Urinary bladder (tissue), 4 donors: ENCODE measurements around the gene ZSCAN25. TPM values are rescaled to one million over a fixed set of nuclear protein-coding genes. Genes with fewer than 3 reads are reported as not detected.

Experiments used
- DNase-seq: peaks from one replicate; pipeline ENCODE4 v3.0.0-alpha.2; 2015; ENCODE audit errors: extremely low spot score
- H3K27ac ChIP-seq: one replicate; pipeline ENCODE4 v1.5.1; 2013; ENCODE audit warnings: low read depth, mild to moderate bottlenecking, moderate library complexity
- H3K36me3 ChIP-seq: one replicate; pipeline ENCODE4 v1.6.1; 2013; ENCODE audit warnings: mild to moderate bottlenecking, moderate library complexity; ENCODE audit not compliant: insufficient read depth
- H3K4me1 ChIP-seq: one replicate; pipeline ENCODE4 v1.6.1; 2013; ENCODE audit warnings: mild to moderate bottlenecking, moderate library complexity; ENCODE audit not compliant: insufficient read depth
- H3K4me3 ChIP-seq: one replicate; pipeline ENCODE4 v1.5.1; 2013; ENCODE audit warnings: low read depth, low read length
- WGBS: extraction: QIAGEN DNeasy Blood & Tissue Kit; methylation state at CpG from one replicate; pipeline ENCODE4 v1.1.7; 2013; 5-methylcytosine and 5-hydroxymethylcytosine counted together
- polyA plus RNA-seq: library from polyadenylated mRNA; stranded (reverse); fragments of 200-250 nt; gene quantifications from one replicate; pipeline ENCODE4 v1.2.3, GENCODE V29; 2013
- total RNA-seq: library from RNA; depleted of rRNA; stranded (reverse); fragments of >200 nt; gene quantifications from one replicate; pipeline ENCODE4 v1.2.3, GENCODE V29; 2014
- donor health status: healthy with polysubstance abuse.
- donor health status: healthy.

The ZSCAN25 gene
- total and polyA plus RNA-seq, 2 donors, result 7.9 to 12.7 TPM

- Histone ChIP-seq H3K4me3 (no peak overlapping the region), H3K27ac (no peak overlapping the region), H3K4me1 (no peaks in the 10 kb centered on the region), H3K36me3 (peaks cover 6% of the 10 kb centered on the region)
- WGBS, result 90% methylated on average over 7 of the region's 7 CpGs
- no peak for DNase-seq
Measured at GRCh38 chr7:99672573-99672972, 55.8 kb downstream of the ZSCAN25 start.

GRCh38 chr7:99674995-99675742, 58.4 kb downstream of the ZSCAN25 start:
- Histone ChIP-seq H3K36me3 (peaks cover 6% of the 10 kb centered on the region), H3K4me3 (no peak overlapping the region), H3K27ac (no peak overlapping the region), H3K4me1 (no peaks in the 10 kb centered on the region)
- WGBS, result 66% methylated on average over 2 of the region's 2 CpGs
- DNase-seq, result no peak

GRCh38 chr7:99677013-99677647, 60.4 kb downstream of the ZSCAN25 start:
- Histone ChIP-seq H3K4me3 (no peak overlapping the region), H3K36me3 (peaks cover 6% of the 10 kb centered on the region), H3K4me1 (no peaks in the 10 kb centered on the region), H3K27ac (no peak overlapping the region)
- no peak for DNase-seq
- WGBS, result 72% methylated on average over 4 of the region's 4 CpGs

- no peak overlapping the region for H3K27ac ChIP-seq
- peaks cover 4% of the 10 kb centered on the region for H3K36me3 ChIP-seq
- no peaks in the 10 kb centered on the region for H3K4me1 ChIP-seq
- no peak overlapping the region for H3K4me3 ChIP-seq
- 93% methylated on average over 2 of the region's 2 CpGs for WGBS
- DNase-seq, result no peak
Measured at GRCh38 chr7:99677648-99678045, 60.9 kb downstream of the ZSCAN25 start.

GRCh38 chr7:99679032-99679399, 62.3 kb downstream of the ZSCAN25 start:
- no peaks in the 10 kb centered on the region for H3K4me1 ChIP-seq
- no peak overlapping the region for H3K27ac ChIP-seq
- WGBS, result 34% methylated on average over 4 of the region's 4 CpGs

GRCh38 chr7:99679400-99680191, 62.9 kb downstream of the ZSCAN25 start, which contains the start of gene CYP3A5:
TSS of gene CYP3A5 (minus strand) at chr7:99679996. CDS start at chr7:99679896, 100 bp downstream.
- Histone ChIP-seq H3K4me1 (no peaks in the 10 kb centered on the region), H3K27ac (no peak within 1 kb of the TSS), H3K36me3 (no peaks in the 10 kb centered on the region), H3K4me3 (peak within 1 kb of the TSS; percentile 8)
- WGBS, result 31% methylated on average over 10 of the region's 10 CpGs
- DNase-seq, result no peak

More at GRCh38 chr7:99679032-99679399, 62.3 kb downstream of the ZSCAN25 start:
- Histone ChIP-seq H3K4me3 (peak overlapping the region; percentile 8), H3K36me3 (peaks cover 1% of the 10 kb centered on the region)
- DNase-seq, result no peak

Other genes starting within 250 kb of the ZSCAN25 start
- 84.4 TPM for gene ARPC1B, start 242.2 kb upstream of the ZSCAN25 start, total RNA-seq
- gene ARPC1B, start 242.2 kb upstream of the ZSCAN25 start, polyA plus RNA-seq, result 184 TPM
- 11.4 TPM for gene PDAP1, start 208.3 kb upstream of the ZSCAN25 start, total RNA-seq
- gene PDAP1, start 208.3 kb upstream of the ZSCAN25 start, polyA plus RNA-seq, result 215 TPM
- gene BUD31, start 208.0 kb upstream of the ZSCAN25 start, total RNA-seq, result 43.8 TPM
- gene BUD31, start 208.0 kb upstream of the ZSCAN25 start, polyA plus RNA-seq, result 84.2 TPM
- 4.3 TPM for gene PTCD1, start 178.1 kb upstream of the ZSCAN25 start, total RNA-seq
- gene PTCD1, start 178.1 kb upstream of the ZSCAN25 start, polyA plus RNA-seq, result 5.8 TPM
- 15.6 TPM for gene CPSF4, start 178.0 kb upstream of the ZSCAN25 start, total RNA-seq
- 26.4 TPM for gene CPSF4, start 178.0 kb upstream of the ZSCAN25 start, polyA plus RNA-seq
- 175 TPM for gene ATP5MF, start 150.8 kb upstream of the ZSCAN25 start, total RNA-seq
- gene ATP5MF, start 150.8 kb upstream of the ZSCAN25 start, polyA plus RNA-seq, result 492 TPM
- 22.2 TPM for gene ZNF789, start 144.1 kb upstream of the ZSCAN25 start, total RNA-seq
- 5.1 TPM for gene ZNF789, start 144.1 kb upstream of the ZSCAN25 start, polyA plus RNA-seq
- gene ZNF394, start 116.7 kb upstream of the ZSCAN25 start, total RNA-seq, result 38.8 TPM
- 17.3 TPM for gene ZNF394, start 116.7 kb upstream of the ZSCAN25 start, polyA plus RNA-seq
- 14.6 TPM for gene ZKSCAN5, start 112.3 kb upstream of the ZSCAN25 start, total RNA-seq
- 6.7 TPM for gene ZKSCAN5, start 112.3 kb upstream of the ZSCAN25 start, polyA plus RNA-seq
- gene FAM200A, start 64.8 kb upstream of the ZSCAN25 start, total RNA-seq, result 14.8 TPM
- gene FAM200A, start 64.8 kb upstream of the ZSCAN25 start, polyA plus RNA-seq, result 4.4 TPM
- gene ZNF655, start 58.3 kb upstream of the ZSCAN25 start, total RNA-seq, result 127 TPM
- 52.0 TPM for gene ZNF655, start 58.3 kb upstream of the ZSCAN25 start, polyA plus RNA-seq
- gene TMEM225B, start 18.7 kb upstream of the ZSCAN25 start, total RNA-seq, result 1.1 TPM
- 1.1 TPM for gene TMEM225B, start 18.7 kb upstream of the ZSCAN25 start, polyA plus RNA-seq
- gene CYP3A5, start 63.0 kb downstream of the ZSCAN25 start, total RNA-seq, result 29.9 TPM
- gene CYP3A5, start 63.0 kb downstream of the ZSCAN25 start, polyA plus RNA-seq, result 7.1 TPM
- 0.21 TPM for gene CYP3A7, start 118.2 kb downstream of the ZSCAN25 start, total RNA-seq
- gene CYP3A7, start 118.2 kb downstream of the ZSCAN25 start, polyA plus RNA-seq, result 0.06 TPM
- gene CYP3A4, start 167.2 kb downstream of the ZSCAN25 start, total RNA-seq, result not detected
- gene CYP3A4, start 167.2 kb downstream of the ZSCAN25 start, polyA plus RNA-seq, result 0.79 TPM
- not detected for gene CYP3A43, start 211.1 kb downstream of the ZSCAN25 start, total RNA-seq
- gene CYP3A43, start 211.1 kb downstream of the ZSCAN25 start, polyA plus RNA-seq, result not detected